HFFc6 (cell line): ENCODE results near the gene OR13C5. TPM values are rescaled to one million over a fixed set of nuclear protein-coding genes. Genes with fewer than 3 reads are reported as not detected.
"Not testable (repeated sequence)": the region's sequence is repeated elsewhere in the genome, so short reads cannot be mapped to it uniquely, and the experiment has no call there.

Experiments used
- DNase-seq: peaks from one replicate; pipeline ENCODE4 v3.0.0-alpha.2; 2018
- H3K27ac Mint-ChIP-seq: 2 replicates; pipeline ENCODE4 v1.8.0; 2020; ENCODE audit warnings: mild to moderate bottlenecking, mixed read lengths
- H3K27me3 Mint-ChIP-seq: 2 replicates; pipeline ENCODE4 v1.8.0; 2021; ENCODE audit warnings: mild to moderate bottlenecking, moderate library complexity, mixed read lengths; ENCODE audit not compliant: insufficient read depth
- H3K36me3 Mint-ChIP-seq: 2 replicates; pipeline ENCODE4 v1.8.0; 2021; ENCODE audit warnings: low read depth, mixed read lengths
- H3K4me1 Mint-ChIP-seq: 2 replicates; pipeline ENCODE4 v1.8.0; 2020; ENCODE audit warnings: low read depth, mixed read lengths
- H3K4me3 Mint-ChIP-seq: 2 replicates; pipeline ENCODE4 v1.8.0; 2020; ENCODE audit warnings: mild to moderate bottlenecking, moderate library complexity, mixed read lengths
- H3K9me3 Mint-ChIP-seq: 2 replicates; pipeline ENCODE4 v1.8.0; 2020; ENCODE audit warnings: mild to moderate bottlenecking, mixed read lengths
- CTCF ChIP-seq: fragments of 200-600 bp; sonication (generic); IDR thresholded peaks from 2 replicates; pipeline ENCODE4 v1.5.0; 2021; ENCODE audit warnings: antibody characterized with exemption, mild to moderate bottlenecking
- long read RNA-seq: library from polyadenylated mRNA; unstranded; transcript quantifications from one replicate; pipeline ENCODE4 v2.0.0, GENCODE V29; 2019
- total RNA-seq, 6 experiments: library from RNA; stranded (reverse); fragmentation: NEBNext Ultra II Directional; extraction: Animal tissue kit (Norgen Biotek cat#: 25700); gene quantifications; 2 replicates in 1 of 6; 3 replicates in 5 of 6; pipeline ENCODE4 v1.2.3, GENCODE V29; 2021

Gene OR13C5
- total RNA-seq = not detected
- long read RNA-seq = 0 reads

- not testable (repeated sequence) for H3K4me1 Mint-ChIP-seq, H3K27me3 Mint-ChIP-seq, H3K27ac Mint-ChIP-seq, H3K4me3 Mint-ChIP-seq, DNase-seq, H3K36me3 Mint-ChIP-seq
- peaks cover 14% of the 10 kb centered on the region; the same call in 1 of the 2 replicates for H3K9me3 Mint-ChIP-seq
These were observed at the start of gene OR13C5 for GRCh38 chr9:104599313-104599712. TSS of gene OR13C5 (minus strand) at chr9:104599413. CDS start at chr9:104599413, 0 bp downstream.

GRCh38 chr9:104635456-104635855 is 36.2 kb upstream of the OR13C5 start:
- Mint-ChIP-seq H3K4me3 (no peak overlapping the region), H3K27ac (no peak overlapping the region), H3K9me3 (peaks cover 39% of the 10 kb centered on the region), H3K36me3 (no peaks in the 10 kb centered on the region), H3K4me1 (no peaks in the 10 kb centered on the region), H3K27me3 (no peaks in the 10 kb centered on the region)
- no peak for TF ChIP-seq CTCF
- DNase-seq = no peak

- no peak overlapping the region for H3K27ac Mint-ChIP-seq
- TF ChIP-seq CTCF = no peak
- DNase-seq = no peak
- H3K27me3 Mint-ChIP-seq = no peaks in the 10 kb centered on the region
- H3K36me3 Mint-ChIP-seq = no peaks in the 10 kb centered on the region
- H3K9me3 Mint-ChIP-seq = peaks cover 34% of the 10 kb centered on the region
- H3K4me3 Mint-ChIP-seq = no peak overlapping the region
- no peaks in the 10 kb centered on the region for H3K4me1 Mint-ChIP-seq
These were observed 34.8 kb upstream of the OR13C5 start for GRCh38 chr9:104633976-104634520.

DNA sequence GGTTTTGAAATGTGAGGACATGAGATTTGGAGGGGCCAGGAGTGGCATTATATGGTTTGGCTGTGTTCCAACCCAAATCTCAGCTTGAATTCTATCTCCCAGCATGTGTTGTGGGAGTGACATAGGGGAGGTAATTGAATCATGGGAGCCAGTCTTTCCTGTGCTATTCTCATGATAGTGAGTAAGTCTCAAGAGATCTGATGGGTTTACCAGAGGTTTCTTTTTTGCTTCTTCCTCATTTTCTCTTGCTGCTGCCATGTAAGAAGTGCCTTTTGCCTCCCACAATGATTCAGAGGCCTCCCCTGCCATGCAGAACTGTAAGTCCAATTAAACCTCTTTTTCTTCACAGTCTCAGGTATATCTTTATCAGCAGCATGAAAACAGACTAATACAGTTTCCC is 26.8 kb upstream of the OR13C5 start:
- not testable (repeated sequence) for H3K36me3 Mint-ChIP-seq, H3K4me3 Mint-ChIP-seq, H3K4me1 Mint-ChIP-seq, H3K27me3 Mint-ChIP-seq, DNase-seq, H3K27ac Mint-ChIP-seq
- H3K9me3 Mint-ChIP-seq = peaks cover 18% of the 10 kb centered on the region

DNA sequence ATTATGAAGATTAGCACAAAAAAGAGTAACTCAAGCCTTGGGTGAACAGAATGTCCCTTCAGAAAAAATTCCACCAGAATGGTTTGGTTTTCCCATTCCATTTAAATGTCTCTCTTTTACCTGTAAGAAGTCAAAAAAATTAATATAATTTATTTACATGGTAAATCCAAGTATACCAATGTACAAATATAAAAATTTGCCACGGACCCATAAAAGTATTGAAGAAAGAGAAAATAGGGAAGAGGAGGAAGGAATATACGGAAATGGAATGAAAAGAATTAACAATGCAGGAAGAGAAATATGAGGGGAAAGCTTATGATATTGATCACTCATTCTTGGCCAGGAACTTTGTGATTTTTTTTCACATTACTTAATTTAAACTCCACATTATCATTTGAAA is 18.9 kb upstream of the OR13C5 start, which contains the start of gene OR13C9:
Gene OR13C9 (minus strand): TSS at position 101 of the 400 bp plus-strand sequence. CDS start 0 bp downstream, at position 101.
- no peak for DNase-seq
- H3K9me3 Mint-ChIP-seq = peaks cover 27% of the 10 kb centered on the region
- no peaks in the 10 kb centered on the region for H3K4me1 Mint-ChIP-seq
- no peaks in the 10 kb centered on the region for H3K36me3 Mint-ChIP-seq
- H3K27me3 Mint-ChIP-seq = no peaks in the 10 kb centered on the region
- no peak within 1 kb of the TSS for H3K4me3 Mint-ChIP-seq
- no peak for TF ChIP-seq CTCF
- H3K27ac Mint-ChIP-seq = no peak within 1 kb of the TSS

DNA sequence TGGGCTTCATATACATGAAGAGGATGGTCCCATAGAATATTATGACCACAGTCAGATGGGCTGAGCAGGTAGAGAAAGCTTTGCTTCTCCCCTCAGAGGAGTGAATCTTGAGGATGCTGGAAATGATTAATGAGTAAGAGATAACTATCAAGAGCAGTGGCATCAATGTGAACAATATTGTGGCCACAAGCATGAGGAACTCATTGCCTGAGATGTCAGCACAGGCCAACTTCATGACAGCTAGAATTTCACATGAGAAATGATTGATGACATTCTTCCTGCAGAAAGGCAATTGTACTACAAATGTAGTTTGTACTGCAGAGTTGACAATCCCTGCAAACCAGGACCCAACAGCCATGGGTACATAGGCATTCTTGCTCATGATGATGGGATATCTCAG is 18.2 kb upstream of the OR13C5 start:
- Mint-ChIP-seq H3K9me3 (peaks cover 22% of the 10 kb centered on the region), H3K36me3 (no peaks in the 10 kb centered on the region; the same call in 1 of the 2 replicates), H3K4me1 (no peaks in the 10 kb centered on the region), H3K4me3 (no peak overlapping the region), H3K27ac (no peak overlapping the region), H3K27me3 (no peaks in the 10 kb centered on the region)
- DNase-seq = no peak
- TF ChIP-seq CTCF = no peak
